Measurements from ENCODE around the gene CITED1. TPM values are rescaled to one million over a fixed set of nuclear protein-coding genes. Genes with fewer than 3 reads are reported as not detected.
A peak's percentile ranks its signal among the peaks of the same experiment; 100 is the strongest.

CITED1 gene
- total RNA-seq, 1 experiment from 2014 or later, result 1.3 TPM

- H3K36me3 ChIP-seq (replicated peaks; ENCODE audit: control insufficient read depth, insufficient read depth, low read length), result no peaks in the 10 kb centered on the region
- H3K27me3 ChIP-seq (ENCODE audit: control insufficient read depth, insufficient read depth, low read length), result peaks cover 35% of the 10 kb centered on the region
- H3K4me3 ChIP-seq (ENCODE audit: insufficient read depth, low read depth, low read length), result no peak overlapping the region
- DNase-seq, result no peak
These were observed 5.7 kb downstream of the CITED1 start for GRCh38 chrX:72299891-72300630.

- Histone ChIP-seq H3K27me3 (ENCODE audit: control insufficient read depth, insufficient read depth, low read length) (peaks cover 15% of the 10 kb centered on the region), H3K4me3 (ENCODE audit: insufficient read depth, low read depth, low read length) (no peak overlapping the region), H3K36me3 (replicated peaks; ENCODE audit: control insufficient read depth, insufficient read depth, low read length) (no peaks in the 10 kb centered on the region)
- peak; percentile 74 for DNase-seq
These were observed 7.6 kb downstream of the CITED1 start for GRCh38 chrX:72297953-72298730.

- Histone ChIP-seq H3K27me3 (ENCODE audit: control insufficient read depth, insufficient read depth, low read length) (peaks cover 4% of the 10 kb centered on the region), H3K36me3 (replicated peaks; ENCODE audit: control insufficient read depth, insufficient read depth, low read length) (no peaks in the 10 kb centered on the region), H3K4me3 (ENCODE audit: insufficient read depth, low read depth, low read length) (no peak overlapping the region)
- no peak for DNase-seq
These were observed 8.7 kb downstream of the CITED1 start for GRCh38 chrX:72296991-72297390.

GRCh38 chrX:72295745-72296144 lies 10.0 kb downstream of the CITED1 start:
- DNase-seq, result no peak
- Histone ChIP-seq H3K4me3 (ENCODE audit: insufficient read depth, low read depth, low read length) (no peak overlapping the region), H3K36me3 (replicated peaks; ENCODE audit: control insufficient read depth, insufficient read depth, low read length) (no peaks in the 10 kb centered on the region), H3K27me3 (ENCODE audit: control insufficient read depth, insufficient read depth, low read length) (no peaks in the 10 kb centered on the region; the same call in 1 of the 2 replicates)

DNA sequence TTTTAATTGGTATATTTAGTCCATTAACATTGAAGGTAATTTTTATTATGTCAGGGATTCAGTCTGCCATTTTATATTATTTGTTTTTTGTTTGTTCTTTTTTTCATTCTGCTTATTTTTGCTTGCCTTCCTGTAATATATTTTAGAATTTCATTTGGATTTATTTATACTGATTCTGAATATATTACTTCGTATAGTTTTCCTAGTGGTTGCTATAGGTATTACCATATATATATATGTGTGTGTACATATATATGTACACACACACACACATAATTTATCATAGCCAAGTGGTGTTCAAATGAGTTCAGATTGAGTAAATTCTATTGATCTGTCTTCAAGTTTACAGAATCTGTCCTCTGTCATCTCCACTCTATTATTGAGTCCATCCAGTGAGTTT lies 11.2 kb downstream of the CITED1 start:
- Histone ChIP-seq H3K36me3 (replicated peaks; ENCODE audit: control insufficient read depth, insufficient read depth, low read length) (no peaks in the 10 kb centered on the region), H3K27me3 (ENCODE audit: control insufficient read depth, insufficient read depth, low read length) (no peaks in the 10 kb centered on the region; the same call in 1 of the 2 replicates), H3K4me3 (ENCODE audit: insufficient read depth, low read depth, low read length) (no peak overlapping the region)
- no peak for DNase-seq

DNA sequence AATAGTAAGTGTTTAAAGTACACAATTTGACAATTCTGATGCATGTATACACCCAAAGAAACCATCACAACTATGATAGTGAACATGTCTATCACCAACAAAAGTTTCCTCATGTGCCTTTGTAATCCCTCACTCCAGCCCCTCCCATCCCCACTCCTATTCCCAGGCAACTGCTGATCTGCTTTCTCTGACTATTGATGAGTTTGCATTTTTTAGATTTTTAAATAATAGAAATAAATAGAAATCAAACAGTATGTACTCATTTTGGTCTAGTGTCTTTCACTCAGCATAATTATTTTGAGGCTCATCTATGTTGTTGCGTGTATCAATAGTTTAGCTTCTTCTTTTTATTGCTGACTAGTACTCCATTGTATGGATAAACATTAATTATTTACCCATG lies 23.4 kb downstream of the CITED1 start:
- Histone ChIP-seq H3K27me3 (ENCODE audit: control insufficient read depth, insufficient read depth, low read length) (no peaks in the 10 kb centered on the region), H3K4me3 (ENCODE audit: insufficient read depth, low read depth, low read length) (no peak overlapping the region), H3K36me3 (replicated peaks; ENCODE audit: control insufficient read depth, insufficient read depth, low read length) (no peaks in the 10 kb centered on the region)
- no peak for DNase-seq

DNA sequence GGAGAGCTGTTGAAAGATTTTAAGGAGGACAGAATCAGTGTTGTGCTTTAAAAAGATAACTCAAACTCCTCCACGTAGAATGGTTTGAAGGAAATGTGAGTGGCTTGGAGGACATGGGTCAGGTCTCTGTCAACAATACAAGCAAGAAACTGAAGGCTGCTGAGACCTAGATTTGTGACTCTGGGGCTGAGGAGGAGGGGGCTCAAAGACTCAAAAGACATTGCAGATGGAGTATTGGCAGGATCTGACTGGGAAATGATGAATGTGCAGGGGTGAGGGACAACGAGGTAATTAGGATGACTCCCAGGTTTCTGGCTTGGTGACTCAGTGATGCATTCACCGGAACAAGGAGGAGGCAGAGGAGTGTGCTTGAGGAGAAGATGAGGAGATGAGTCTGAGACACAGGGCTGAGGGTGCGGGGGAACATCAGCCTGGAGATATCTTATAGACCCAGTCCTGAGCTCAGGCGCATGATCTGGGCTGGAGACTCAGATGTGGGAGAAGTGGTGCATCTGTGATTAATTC lies 25.3 kb downstream of the CITED1 start:
- DNase-seq, result no peak
- no peak overlapping the region for H3K4me3 ChIP-seq (ENCODE audit: insufficient read depth, low read depth, low read length)
- H3K27me3 ChIP-seq (ENCODE audit: control insufficient read depth, insufficient read depth, low read length), result no peaks in the 10 kb centered on the region; the same call in 1 of the 2 replicates
- peaks cover 5% of the 10 kb centered on the region for H3K36me3 ChIP-seq (replicated peaks; ENCODE audit: control insufficient read depth, insufficient read depth, low read length)

- no peaks in the 10 kb centered on the region; the same call in 1 of the 2 replicates for H3K27me3 ChIP-seq (ENCODE audit: control insufficient read depth, insufficient read depth, low read length)
- H3K4me3 ChIP-seq (ENCODE audit: insufficient read depth, low read depth, low read length), result peak overlapping the region; percentile 93
- H3K36me3 ChIP-seq (replicated peaks; ENCODE audit: control insufficient read depth, insufficient read depth, low read length), result peaks cover 34% of the 10 kb centered on the region
- DNase-seq, result no peak
These were observed 29.2 kb downstream of the CITED1 start for GRCh38 chrX:72276478-72276953.

DNA sequence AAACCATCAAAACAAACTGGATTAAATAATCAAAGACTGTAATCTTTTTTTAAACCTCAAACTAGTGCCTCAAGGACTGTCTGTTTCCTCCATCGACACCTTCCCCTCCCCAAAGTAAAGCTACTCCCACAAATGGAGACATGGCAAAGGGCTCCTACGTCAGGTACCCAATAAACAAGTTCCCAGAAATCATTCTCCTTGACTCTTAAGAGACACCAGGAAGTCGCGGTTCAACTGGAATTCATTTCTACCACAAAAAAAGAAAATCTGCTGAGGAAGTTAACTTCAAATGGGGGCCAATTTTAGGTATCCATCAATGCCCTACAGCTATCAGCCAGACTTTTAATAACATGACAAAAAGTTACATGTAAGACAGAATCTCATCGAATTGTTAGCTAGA lies 31.2 kb downstream of the CITED1 start:
- Histone ChIP-seq H3K36me3 (replicated peaks; ENCODE audit: control insufficient read depth, insufficient read depth, low read length) (peaks cover 47% of the 10 kb centered on the region), H3K27me3 (ENCODE audit: control insufficient read depth, insufficient read depth, low read length) (no peaks in the 10 kb centered on the region; the same call in 1 of the 2 replicates), H3K4me3 (ENCODE audit: insufficient read depth, low read depth, low read length) (no peak overlapping the region)
- no peak for DNase-seq

DNA sequence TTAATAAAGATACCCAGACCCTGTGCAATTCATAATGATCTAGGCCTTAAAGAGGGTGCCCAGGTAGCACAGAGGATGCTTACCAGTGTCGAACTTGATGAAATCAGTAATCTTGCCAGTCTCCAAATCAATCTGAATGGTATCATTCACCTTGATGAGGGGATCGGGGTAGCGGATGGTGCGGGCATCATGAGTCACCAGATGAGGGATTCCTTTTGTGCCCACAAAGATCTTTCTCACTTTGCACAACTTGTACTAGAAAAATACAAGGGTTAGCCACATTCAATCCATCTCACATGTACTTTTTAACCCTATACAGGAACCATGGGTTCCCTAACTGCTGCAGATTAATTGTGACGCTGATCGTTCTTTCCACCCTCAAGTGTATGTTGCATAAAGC lies 32.0 kb downstream of the CITED1 start:
- Histone ChIP-seq H3K4me3 (ENCODE audit: insufficient read depth, low read depth, low read length) (no peak overlapping the region), H3K27me3 (ENCODE audit: control insufficient read depth, insufficient read depth, low read length) (no peaks in the 10 kb centered on the region; the same call in 1 of the 2 replicates), H3K36me3 (replicated peaks; ENCODE audit: control insufficient read depth, insufficient read depth, low read length) (peaks cover 49% of the 10 kb centered on the region)
- DNase-seq, result no peak

- Histone ChIP-seq H3K4me3 (ENCODE audit: insufficient read depth, low read depth, low read length) (no peak overlapping the region), H3K36me3 (replicated peaks; ENCODE audit: control insufficient read depth, insufficient read depth, low read length) (peaks cover 52% of the 10 kb centered on the region), H3K27me3 (ENCODE audit: control insufficient read depth, insufficient read depth, low read length) (no peaks in the 10 kb centered on the region; the same call in 1 of the 2 replicates)
- DNase-seq, result no peak
These were observed 32.8 kb downstream of the CITED1 start for GRCh38 chrX:72272868-72273267.

DNA sequence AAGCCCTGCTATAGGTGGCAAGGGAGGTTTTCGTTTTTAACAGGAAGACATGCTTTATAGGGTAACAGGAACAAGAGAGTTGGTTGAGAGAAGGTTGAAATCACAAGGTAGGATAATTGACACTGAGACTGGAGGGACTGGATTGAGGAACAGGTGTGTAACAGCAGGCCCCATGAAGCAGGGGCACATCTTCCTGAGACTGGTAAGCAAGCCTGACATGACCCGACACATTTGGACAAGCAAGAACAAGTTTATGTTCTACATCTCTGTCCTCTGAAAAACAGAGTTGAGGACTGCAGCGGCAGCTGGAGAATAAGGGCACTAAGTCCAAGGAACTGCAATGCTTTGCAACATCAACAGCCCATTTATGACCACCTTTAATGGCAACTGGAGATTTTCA lies 33.9 kb downstream of the CITED1 start:
- Histone ChIP-seq H3K27me3 (ENCODE audit: control insufficient read depth, insufficient read depth, low read length) (no peaks in the 10 kb centered on the region; the same call in 1 of the 2 replicates), H3K4me3 (ENCODE audit: insufficient read depth, low read depth, low read length) (no peak overlapping the region), H3K36me3 (replicated peaks; ENCODE audit: control insufficient read depth, insufficient read depth, low read length) (peaks cover 53% of the 10 kb centered on the region)
- DNase-seq, result no peak

DNA sequence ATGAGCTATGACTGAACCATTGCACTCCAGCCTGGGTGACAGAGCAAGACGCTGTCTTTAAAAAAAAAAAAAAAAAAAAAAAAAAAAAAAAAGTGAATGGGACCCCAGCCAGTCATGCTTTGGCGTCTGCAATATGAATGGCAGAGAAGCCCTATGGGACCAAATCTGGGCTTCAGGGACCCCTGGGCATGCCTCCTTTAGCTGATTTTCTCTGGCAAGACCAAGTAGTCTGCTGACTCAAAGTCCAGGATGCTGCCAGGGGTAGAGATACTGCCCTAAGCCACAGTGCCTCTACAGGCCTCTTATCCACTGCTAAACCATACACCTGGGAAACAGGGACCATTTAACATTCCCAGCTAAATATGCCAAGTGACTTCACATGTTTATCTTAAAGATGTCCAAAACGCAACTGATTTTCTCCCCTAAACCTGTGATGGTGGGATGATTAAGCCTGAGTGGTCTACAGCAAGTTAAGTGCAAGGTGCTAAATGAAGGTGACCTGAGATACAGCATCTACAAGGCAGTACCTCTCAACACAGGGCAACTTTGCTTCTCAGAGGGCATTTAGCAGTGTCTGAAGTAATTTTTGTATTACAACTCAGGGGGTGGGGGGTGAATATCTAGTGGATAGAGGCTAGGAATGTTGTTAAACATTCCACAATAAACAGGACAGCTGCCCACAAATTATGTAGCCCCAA lies 34.5 kb downstream of the CITED1 start:
- Histone ChIP-seq H3K36me3 (replicated peaks; ENCODE audit: control insufficient read depth, insufficient read depth, low read length) (peaks cover 53% of the 10 kb centered on the region), H3K27me3 (ENCODE audit: control insufficient read depth, insufficient read depth, low read length) (no peaks in the 10 kb centered on the region), H3K4me3 (ENCODE audit: insufficient read depth, low read depth, low read length) (no peak overlapping the region)
- no peak for DNase-seq

DNA sequence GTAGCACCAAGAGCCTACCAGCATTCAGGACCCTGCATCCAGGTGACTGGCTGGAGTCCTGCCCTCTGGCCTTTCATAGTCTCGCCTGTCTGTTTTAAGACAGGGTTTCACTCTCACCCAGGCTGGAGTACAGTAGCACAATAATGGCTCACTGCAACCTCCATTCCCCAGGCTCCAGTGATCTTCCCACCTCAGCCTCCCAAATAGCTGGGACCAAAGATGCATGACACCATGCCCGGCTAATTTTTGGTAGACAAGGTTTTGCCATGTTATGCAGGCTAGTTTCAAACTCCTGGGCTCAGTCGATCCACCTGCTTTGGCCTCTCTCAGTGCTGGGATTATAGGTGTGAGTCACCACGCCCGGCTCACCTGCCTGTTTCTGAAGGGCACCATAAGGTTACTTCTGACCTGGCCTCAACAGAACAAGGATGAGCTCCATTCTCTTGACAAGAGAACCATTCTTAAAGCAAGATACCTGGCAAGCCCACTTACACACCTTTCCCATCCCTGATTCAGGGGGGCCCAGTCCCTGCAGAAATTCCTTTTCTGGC lies 35.3 kb downstream of the CITED1 start:
- Histone ChIP-seq H3K4me3 (ENCODE audit: insufficient read depth, low read depth, low read length) (no peak overlapping the region), H3K36me3 (replicated peaks; ENCODE audit: control insufficient read depth, insufficient read depth, low read length) (peaks cover 49% of the 10 kb centered on the region), H3K27me3 (ENCODE audit: control insufficient read depth, insufficient read depth, low read length) (no peaks in the 10 kb centered on the region)
- DNase-seq, result no peak

Data from H7 (cell line).